ENCODE data around the gene APOBEC3G. TPM values are rescaled to one million over a fixed set of nuclear protein-coding genes. Genes with fewer than 3 reads are reported as not detected.

The APOBEC3G gene
- total and polyA plus RNA-seq, 10 of the 15 experiments (the other 5 are each of a cell fraction or from before 2014, with no cell fraction given), result 103 to 232 (median 152) TPM

- TF ChIP-seq ATF7 (IDR thresholded peaks at IDR 0.05; ENCODE audit: low read depth), result peak; percentile 14; the same call in 1 of the 2 replicates
- TF ChIP-seq IKZF1 (conservative IDR thresholded peaks at IDR 0.05), result peak; percentile 65
- TF ChIP-seq STAT1 (conservative IDR thresholded peaks at IDR 0.05), result no peak
- no peak for TF ChIP-seq STAT3 (IDR thresholded peaks at IDR 0.05; ENCODE audit: low read depth, low read length)
- peak; percentile 17 to 43 (median 37); a peak in 3 of 6 replicates for TF ChIP-seq CTCF (IDR thresholded peaks at IDR 0.05 in 2 of 3, conservative IDR thresholded peaks at IDR 0.05 in 1 of 3; ENCODE audit: control insufficient read depth in 2 of 3, extremely low read depth in 1 of 3, insufficient read depth in 1 of 3, low read depth in 3 of 3, low read length in 3 of 3)
- no peak for TF ChIP-seq SMC3 (IDR thresholded peaks at IDR 0.05; ENCODE audit: borderline replicate concordance, low read length)
- no peak for TF ChIP-seq SIN3A (IDR thresholded peaks at IDR 0.05; ENCODE audit: low read depth, low read length)
- TF ChIP-seq TCF3 (IDR thresholded peaks at IDR 0.05; ENCODE audit: borderline replicate concordance, insufficient read depth, low read depth, low read length), result no peak
- peak; percentile 56; the same call in 1 of the 2 replicates for TF ChIP-seq NBN (IDR thresholded peaks at IDR 0.05)
- no peak for TF ChIP-seq NR2C1 (IDR thresholded peaks at IDR 0.05)
- TF ChIP-seq RUNX3 (IDR thresholded peaks at IDR 0.05; ENCODE audit: low read length), result peak; percentile 62
- no peak for TF ChIP-seq EZH2 (IDR thresholded peaks at IDR 0.05; ENCODE audit: borderline replicate concordance, control insufficient read depth, low read depth, low read length)
- peak; percentile 46; the same call in 1 of the 2 replicates for TF ChIP-seq EED (IDR thresholded peaks at IDR 0.05; ENCODE audit: low read depth)
- TF ChIP-seq, protein P1, sequence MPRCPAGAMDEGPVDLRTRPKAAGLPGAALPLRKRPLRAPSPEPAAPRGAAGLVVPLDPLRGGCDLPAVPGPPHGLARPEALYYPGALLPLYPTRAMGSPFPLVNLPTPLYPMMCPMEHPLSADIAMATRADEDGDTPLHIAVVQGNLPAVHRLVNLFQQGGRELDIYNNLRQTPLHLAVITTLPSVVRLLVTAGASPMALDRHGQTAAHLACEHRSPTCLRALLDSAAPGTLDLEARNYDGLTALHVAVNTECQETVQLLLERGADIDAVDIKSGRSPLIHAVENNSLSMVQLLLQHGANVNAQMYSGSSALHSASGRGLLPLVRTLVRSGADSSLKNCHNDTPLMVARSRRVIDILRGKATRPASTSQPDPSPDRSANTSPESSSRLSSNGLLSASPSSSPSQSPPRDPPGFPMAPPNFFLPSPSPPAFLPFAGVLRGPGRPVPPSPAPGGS (IDR thresholded peaks at IDR 0.05; ENCODE audit: borderline replicate concordance, insufficient read depth, low read depth, low read length, poor library complexity, severe bottlenecking), result no peak
- TF ChIP-seq MTA2 (IDR thresholded peaks at IDR 0.05; ENCODE audit: low read depth), result peak; percentile 30; the same call in 1 of the 2 replicates
- peak; percentile 70 to 78 for TF ChIP-seq IKZF2 (IDR thresholded peaks at IDR 0.05)
- TF ChIP-seq ZNF217 (IDR thresholded peaks at IDR 0.05), result no peak
- no peak; the same call in 1 of the 2 replicates for TF ChIP-seq DPF2 (IDR thresholded peaks at IDR 0.05)
Observed at GRCh38 chr22:39068033-39068785, 8.9 kb upstream of the APOBEC3G start (continued).
